ENCODE data around the gene GMPR. TPM values are rescaled to one million over a fixed set of nuclear protein-coding genes. Genes with fewer than 3 reads are reported as not detected.

The GMPR gene
- total and polyA plus RNA-seq, 10 of the 15 experiments (the other 5 are each of a cell fraction or from before 2014, with no cell fraction given), result 0.15 to 1.8 (median 0.49) TPM; not detected in 1

GRCh38 chr6:16236631-16237199 lies 1.7 kb upstream of the GMPR start:
- CTCF ChIA-PET, result interaction anchor here (0.6 to 1.8 kb wide), 5 partner anchors 28 to 527 kb away, joined by 3 to 7 read pairs (median 3); no protein-coding TSS in a partner anchor
- no TSS peak for BruUV-seq (replicated peaks)
- FAIRE-seq (peak; percentile 87), ATAC-seq (peak; percentile 64), DNase-seq (ENCODE audit: low read depth, low spot score) (peak; percentile 56)
- POLR2A ChIA-PET, result interaction anchor here (0.5 kb wide), 1 partner anchor 981 kb away, joined by 3 read pairs; no protein-coding TSS in a partner anchor
- H3K4me1 ChIP-seq (ENCODE audit: control insufficient read depth, insufficient read depth, low read length), result peaks cover 24% of the 10 kb centered on the region
- no peak overlapping the region for H3K4me3 ChIP-seq
- no peaks in the 10 kb centered on the region; the same call in 1 of the 2 replicates for H4K20me1 ChIP-seq (ENCODE audit: control insufficient read depth, insufficient read depth)
- peak overlapping the region; percentile 69 for H3K4me2 ChIP-seq (ENCODE audit: control insufficient read depth, insufficient read depth)
- WGBS (ENCODE audit: insufficient coverage, insufficient replicate concordance, low lambda C conversion rate, missing lambda C conversion rate), result 0% methylated on average over 3 of the region's 3 CpGs
- in situ Hi-C loops (cut with MboI) (no loop called here), intact Hi-C loops (cut with micrococcal nuclease; ENCODE audit: unreplicated experiment) (no loop called here)
- no peaks in the 10 kb centered on the region for H3K36me3 ChIP-seq (ENCODE audit: control insufficient read depth in 2 of 2, insufficient read depth in 2 of 2, low read length in 1 of 2)
- H3K9ac ChIP-seq (ENCODE audit: control insufficient read depth, insufficient read depth, low read length), result no peak overlapping the region
- RAD21 ChIA-PET (ENCODE audit: unreplicated experiment), result interaction anchor here (0.5 to 1.4 kb wide), 6 partner anchors 18 to 197 kb away, joined by 3 to 4 read pairs (median 3); no protein-coding TSS in a partner anchor
- H3K79me2 ChIP-seq (ENCODE audit: control insufficient read depth, insufficient read depth, low read length), result no peaks in the 10 kb centered on the region
- no peak overlapping the region for H2AFZ ChIP-seq (ENCODE audit: control insufficient read depth, low read depth, low read length)
- SMC1A ChIA-PET (ENCODE audit: uncharacterized antibody, unreplicated experiment), result interaction anchor here (0.9 to 2.0 kb wide), 6 partner anchors 18 to 65 kb away, joined by 3 to 9 read pairs (median 3); no protein-coding TSS in a partner anchor
- peaks cover 1 to 5% of the 10 kb centered on the region in 2 experiments; a peak in 3 of 4 replicates for H3K27me3 ChIP-seq (replicated peaks in 1 of 2; ENCODE audit: control insufficient read depth in 2 of 2, insufficient read depth in 2 of 2, low read length in 1 of 2)
- H3K9me3 ChIP-seq (replicated peaks; ENCODE audit: control insufficient read depth, insufficient read depth, low read length), result no peaks in the 10 kb centered on the region; the same call in 2 of the 3 replicates
- H3K27ac ChIP-seq (ENCODE audit: control insufficient read depth, insufficient read depth), result no peak overlapping the region; the same call in 1 of the 2 replicates
- TF ChIP-seq MTA2 (IDR thresholded peaks at IDR 0.05; ENCODE audit: low read depth), result peak; percentile 73; the same call in 1 of the 2 replicates
- no peak for TF ChIP-seq RCOR1 (conservative IDR thresholded peaks at IDR 0.05; ENCODE audit: low read depth, low read length)
- TF ChIP-seq HDGF (IDR thresholded peaks at IDR 0.05), result no peak
- peak; percentile 80 to 89 for TF ChIP-seq IKZF2 (IDR thresholded peaks at IDR 0.05)
- no peak for TF ChIP-seq MAX (IDR thresholded peaks at IDR 0.05; ENCODE audit: low read depth, low read length)
- no peak for TF ChIP-seq RBBP5 (conservative IDR thresholded peaks at IDR 0.05)
- TF ChIP-seq RUNX3 (IDR thresholded peaks at IDR 0.05; ENCODE audit: low read length), result peak; percentile 68
- peak in 1 of 2 experiments; percentile 73; a peak in 1 of 4 replicates for TF ChIP-seq EP300 (IDR thresholded peaks at IDR 0.05; ENCODE audit: borderline replicate concordance in 1 of 2, control insufficient read depth in 1 of 2, low read depth in 2 of 2, low read length in 2 of 2)
- TF ChIP-seq RELB (IDR thresholded peaks at IDR 0.05; ENCODE audit: low read depth), result peak; percentile 56; the same call in 1 of the 2 replicates
- peak; percentile 70 for TF ChIP-seq IKZF1 (conservative IDR thresholded peaks at IDR 0.05)
- TF ChIP-seq SMARCA5 (IDR thresholded peaks at IDR 0.05), result 0 out of 2 replicates have a peak, but pooled peaks have one; percentile 20
- 0 out of 4 replicates have a peak, but pooled peaks of 1 of the 2 experiments have one; percentile 6 for TF ChIP-seq BHLHE40 (IDR thresholded peaks at IDR 0.05; ENCODE audit: borderline replicate concordance in 1 of 2, low read depth in 2 of 2, low read length in 1 of 2)
- TF ChIP-seq YBX1 (IDR thresholded peaks at IDR 0.05), result no peak
- peak; percentile 82 for TF ChIP-seq SPI1 (IDR thresholded peaks at IDR 0.05; ENCODE audit: borderline replicate concordance, insufficient read depth, low read depth, low read length)
- TF ChIP-seq ETV6 (conservative IDR thresholded peaks at IDR 0.05 in 1 of 2, IDR thresholded peaks at IDR 0.05 in 1 of 2; ENCODE audit: borderline replicate concordance in 1 of 2, low read depth in 1 of 2), result peak in 1 of 2 experiments; percentile 47; a peak in 1 of 4 replicates
- TF ChIP-seq CUX1 (IDR thresholded peaks at IDR 0.05; ENCODE audit: insufficient replicate concordance, low read depth, low read length), result no peak
